GM19468 (cell line): ENCODE results near the gene TNRC6A.
"Not testable (repeated sequence)": the region's sequence is repeated elsewhere in the genome, so short reads cannot be mapped to it uniquely, and the experiment has no call there.

ENCODE experiments used
- ATAC-seq: cut with Tn5 transposase; IDR thresholded peaks from one replicate; pipeline ENCODE4 v1.9.1; 2021; ENCODE audit warnings: mild to moderate bottlenecking, moderate library complexity, moderate number of reproducible peaks; ENCODE audit not compliant: unreplicated experiment; ENCODE audit errors: extremely low read depth

TNRC6A gene

DNA sequence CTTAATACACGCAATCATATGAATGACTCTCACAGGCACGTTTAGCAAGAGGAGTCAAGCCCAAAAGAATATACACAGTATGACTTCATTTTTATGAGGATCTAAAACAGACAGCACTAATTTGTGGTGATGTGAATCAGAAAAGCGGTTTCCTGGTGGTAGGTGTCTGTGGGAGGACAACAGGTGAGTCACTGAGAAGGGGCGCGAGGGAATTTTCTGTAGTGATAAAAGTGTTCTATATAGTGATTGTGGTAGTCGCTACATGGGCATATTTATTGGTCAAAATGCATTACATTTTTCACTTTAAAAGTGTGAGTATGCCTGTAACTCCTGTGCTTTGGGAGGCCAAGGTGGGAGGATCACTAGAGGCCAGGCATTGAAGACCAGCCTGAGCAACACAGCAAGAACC, 7.6 kb upstream of the TNRC6A start:
- no peak for ATAC-seq

DNA sequence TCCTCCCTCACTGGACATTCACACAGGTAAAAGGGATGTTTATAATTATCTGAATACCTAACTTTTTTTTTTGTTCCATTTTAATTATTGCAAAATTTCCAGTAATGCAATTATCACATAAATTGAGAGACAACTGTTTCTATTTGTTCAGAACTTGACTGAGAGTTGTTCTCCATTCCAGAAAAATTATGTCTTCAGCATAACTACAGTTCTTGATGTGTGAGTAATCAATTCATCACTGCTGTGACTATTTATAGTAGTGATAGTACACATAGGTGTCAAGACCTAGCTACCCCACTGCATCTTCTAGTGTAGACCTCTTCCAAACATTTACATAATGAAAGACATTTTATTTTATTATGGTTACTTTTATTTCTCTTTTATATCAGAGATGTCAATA, 5.8 kb upstream of the TNRC6A start:
- no peak for ATAC-seq

DNA sequence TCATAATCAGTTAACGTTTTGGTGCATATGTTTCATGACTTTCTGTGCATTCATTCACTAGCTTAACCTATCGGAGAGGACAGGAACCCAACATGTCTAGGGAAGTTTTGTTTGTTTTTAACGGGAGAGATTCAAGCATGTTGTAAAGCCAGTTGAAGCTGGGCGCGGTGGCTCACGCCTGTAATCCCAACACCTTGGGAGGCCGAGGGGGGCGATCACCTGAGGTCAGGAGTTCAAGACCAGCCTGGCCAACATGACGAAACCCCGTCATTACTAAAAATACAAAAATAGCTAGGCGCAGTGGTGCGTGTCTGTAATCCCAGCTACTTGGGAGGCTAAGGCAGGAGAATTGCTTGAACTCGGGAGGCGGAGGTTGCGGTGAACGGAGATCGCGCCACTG, 1.4 kb upstream of the TNRC6A start:
- no peak for ATAC-seq

DNA sequence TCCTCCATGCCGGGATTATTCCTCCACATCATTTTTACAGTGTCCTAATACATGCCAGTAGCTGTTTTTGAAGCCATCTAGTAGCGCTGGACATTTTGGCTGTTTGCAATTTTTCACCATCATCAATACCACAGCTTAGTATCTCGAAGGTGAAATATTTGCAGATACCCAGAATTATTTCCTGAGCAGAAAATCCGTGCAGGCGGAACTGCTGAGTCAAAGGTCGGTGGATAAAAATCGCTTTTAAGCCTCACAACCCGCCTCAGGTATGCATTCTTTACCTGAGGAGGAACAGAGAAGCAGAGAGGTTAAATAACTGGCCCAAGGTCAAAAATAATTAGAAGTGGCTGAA, 584 bp upstream of the TNRC6A start:
- ATAC-seq, result no peak

DNA sequence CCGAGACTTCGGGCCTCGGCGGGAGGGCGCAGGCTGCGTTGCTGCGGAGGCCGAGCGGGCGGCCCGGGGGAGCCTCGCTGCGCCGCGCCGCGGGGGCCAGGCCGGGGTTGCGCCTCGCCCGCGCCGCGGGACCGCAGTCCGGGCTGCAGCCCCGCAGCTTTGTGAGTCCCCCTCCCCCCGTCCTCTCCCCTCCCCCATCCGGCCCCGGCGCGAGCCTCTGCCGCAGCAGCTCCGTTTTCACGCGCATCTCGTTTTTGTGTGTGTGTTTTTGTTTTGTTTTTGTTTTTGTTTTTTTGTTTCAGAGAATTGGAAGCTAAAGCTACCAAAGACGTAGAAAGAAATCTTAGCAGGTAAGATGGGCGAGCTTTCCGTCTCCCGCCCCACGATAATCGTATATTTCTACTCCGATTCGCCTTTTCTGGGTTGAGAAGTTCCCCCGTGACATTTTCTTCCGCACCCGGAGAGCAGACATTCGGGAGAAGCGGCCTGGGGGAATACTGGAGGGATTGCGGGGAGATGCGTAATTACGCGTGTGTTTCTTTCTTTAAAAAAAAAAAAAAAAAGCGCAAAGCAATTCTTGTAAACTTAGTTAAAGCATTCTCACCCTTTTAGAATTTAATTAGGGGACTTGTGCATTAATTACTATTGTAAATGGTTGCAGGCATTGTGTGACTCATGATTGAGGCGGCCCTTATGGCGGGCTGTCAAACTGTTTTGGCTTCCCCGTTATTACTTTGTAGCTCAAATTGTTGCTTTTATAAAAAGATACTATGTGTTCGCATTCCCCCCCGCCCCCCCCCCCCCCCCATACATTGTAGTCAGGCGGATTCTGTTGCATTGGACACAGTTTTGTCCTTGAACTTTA, 732 bp downstream of the TNRC6A start:
- ATAC-seq, result no peak

DNA sequence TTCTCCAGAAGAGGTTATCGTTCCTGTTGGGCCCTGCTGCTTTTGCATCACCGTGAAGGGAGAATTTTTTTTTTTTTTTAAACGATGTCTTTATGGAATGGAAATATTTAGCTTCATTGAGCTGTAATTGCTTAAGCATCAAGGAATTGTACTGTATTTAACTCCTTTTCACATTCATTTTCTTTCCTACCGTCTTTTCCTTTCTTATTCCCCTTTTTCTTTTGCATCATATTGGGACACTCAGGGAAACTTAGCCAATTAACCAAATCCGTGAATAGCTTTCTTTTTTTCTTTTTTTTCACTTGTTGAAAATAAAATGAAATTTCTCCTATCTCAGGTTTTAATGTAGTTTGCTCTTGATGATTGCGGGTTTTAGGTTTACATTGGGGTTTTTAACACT, 1.5 kb downstream of the TNRC6A start:
- ATAC-seq, result no peak

DNA sequence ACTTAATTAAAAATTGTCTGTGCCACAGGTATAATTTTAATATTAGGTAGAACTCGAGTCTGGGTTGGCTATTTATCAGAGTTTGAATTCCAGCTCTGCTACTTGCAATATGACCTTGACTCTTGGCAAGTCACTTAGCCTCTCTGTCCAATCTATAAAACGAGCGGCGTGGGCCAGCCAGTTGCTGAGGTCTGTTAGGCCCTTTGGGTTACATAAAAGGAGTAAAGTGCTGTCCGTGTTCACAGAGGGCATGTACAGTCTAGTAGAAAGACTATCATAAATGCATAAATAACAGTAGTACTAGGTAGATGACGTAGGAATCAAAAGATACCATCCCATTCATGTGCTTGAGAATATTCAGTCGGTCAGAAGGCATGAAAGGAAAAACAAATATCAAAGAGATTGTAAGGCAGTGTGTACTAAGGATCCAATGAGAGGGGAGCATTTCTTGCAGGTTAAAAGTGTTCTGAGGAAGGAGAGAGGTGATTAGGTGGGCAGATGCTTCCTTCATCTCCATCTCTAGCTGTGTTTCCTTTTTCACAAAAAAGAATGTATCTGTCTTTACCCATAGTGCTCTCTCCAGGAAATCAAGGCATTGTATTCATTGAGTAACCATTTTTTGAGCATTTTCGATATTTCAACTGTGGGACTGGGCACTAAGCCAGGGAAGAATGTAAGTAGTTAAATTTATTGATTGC, 2.4 kb downstream of the TNRC6A start:
- no peak for ATAC-seq

DNA sequence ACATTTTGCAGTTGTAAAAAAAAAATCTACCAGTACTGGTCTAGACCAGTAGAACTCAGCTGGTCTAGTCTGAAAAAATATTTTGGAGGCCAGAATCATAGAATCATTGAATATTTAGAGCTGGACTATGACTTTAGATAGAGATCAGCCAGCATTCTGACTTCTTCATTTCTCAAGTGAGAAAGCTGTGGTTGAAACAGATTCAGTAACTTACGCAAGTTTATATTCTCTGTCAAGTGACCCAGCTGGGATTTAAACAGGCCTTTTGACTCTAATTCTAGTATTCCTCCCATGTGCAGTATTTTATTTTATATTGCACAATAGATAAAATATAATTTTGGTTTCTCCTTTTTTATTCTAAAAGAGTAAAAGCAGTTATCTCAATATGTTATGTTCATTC, 4.9 kb downstream of the TNRC6A start:
- ATAC-seq, result no peak

DNA sequence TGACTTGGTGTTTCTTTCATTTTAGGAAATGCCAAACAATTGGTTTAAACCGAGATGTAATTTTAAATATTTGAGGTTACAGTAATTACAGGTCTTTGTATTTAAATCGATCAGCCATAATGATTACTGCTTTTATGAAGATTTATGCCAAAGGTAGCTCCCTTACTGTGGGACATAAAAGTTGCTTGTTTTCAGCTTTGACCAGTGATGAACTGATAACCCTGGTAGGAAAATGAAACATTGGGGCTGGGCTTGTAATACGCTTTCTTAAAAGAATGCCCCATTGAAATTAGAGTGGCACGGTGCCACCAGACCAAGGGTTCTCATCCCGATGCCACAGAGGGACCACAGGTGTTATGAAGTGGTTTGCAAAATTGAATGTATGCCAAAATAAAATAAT, 7.3 kb downstream of the TNRC6A start:
- ATAC-seq, result no peak

DNA sequence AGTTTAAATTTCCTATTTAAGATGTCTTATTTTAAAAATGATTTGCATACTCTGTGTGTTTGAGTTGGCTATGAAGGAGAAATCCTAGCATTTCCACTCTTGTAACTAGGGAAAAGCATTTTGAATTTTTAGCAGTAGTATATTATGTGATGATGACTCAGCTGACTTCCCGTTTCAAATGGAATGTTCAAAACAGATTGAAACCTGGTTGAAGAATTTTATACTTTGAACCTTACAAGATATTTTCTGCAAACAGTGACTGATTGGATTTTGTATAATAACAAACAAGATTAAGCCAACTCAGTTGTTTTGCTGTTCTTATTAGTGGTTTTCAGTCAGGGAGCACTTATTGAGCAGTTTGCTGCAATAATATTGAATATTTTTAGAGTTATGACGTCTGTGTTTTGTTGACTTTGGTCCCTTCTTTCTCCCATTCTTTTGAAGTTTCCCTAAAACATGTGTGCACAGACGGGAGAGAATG, 8.0 kb downstream of the TNRC6A start:
- no peak for ATAC-seq

DNA sequence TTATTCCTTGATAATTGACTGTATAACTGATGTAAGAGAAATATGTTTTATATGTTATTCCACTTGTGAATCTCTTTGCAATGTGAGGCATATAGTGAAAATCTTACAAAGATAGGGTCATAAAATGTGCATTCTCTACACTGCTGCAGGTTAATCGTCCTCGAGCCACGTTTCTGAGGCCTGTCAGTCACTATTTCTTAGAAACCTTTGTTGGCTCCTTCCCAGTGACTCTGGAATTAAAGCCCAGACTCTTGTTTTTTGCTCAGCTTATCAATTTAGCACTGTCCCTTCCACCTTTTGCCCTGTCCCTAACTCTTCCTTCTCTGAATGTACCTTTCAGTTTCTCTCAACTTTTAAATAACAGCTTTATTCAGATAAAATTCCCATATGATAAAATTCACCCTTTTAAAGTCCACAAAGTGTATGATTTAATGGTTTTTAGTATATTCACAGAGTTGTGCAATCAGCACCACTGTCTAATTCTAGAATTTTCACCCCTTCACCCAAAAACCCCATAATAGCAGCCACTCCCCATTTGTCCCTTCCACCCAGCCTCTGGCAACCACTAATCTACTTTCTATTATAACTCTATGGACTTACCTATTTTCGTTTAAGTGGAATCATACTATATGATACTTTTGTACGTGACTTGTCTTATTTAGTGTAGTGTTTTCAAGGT, 8.6 kb downstream of the TNRC6A start:
- no peak for ATAC-seq

DNA sequence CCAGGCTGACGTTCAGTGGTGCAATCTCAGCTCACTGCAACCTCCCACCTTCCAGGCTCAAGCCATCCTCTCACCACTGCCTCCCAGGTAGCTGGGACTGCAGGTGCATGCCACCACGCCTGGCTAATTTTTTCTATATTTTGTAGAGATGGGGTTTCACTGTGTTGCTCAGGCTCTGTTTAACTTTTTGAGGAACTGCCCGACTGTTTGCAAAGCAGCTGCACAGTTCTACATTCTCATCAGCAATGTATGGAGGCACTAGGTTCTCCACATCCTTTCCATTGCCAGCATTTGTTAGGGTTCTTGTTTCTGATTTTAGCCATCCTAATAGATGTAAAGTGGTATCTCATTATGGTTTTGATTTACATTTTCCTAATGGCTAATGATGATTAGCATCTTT, 9.4 kb downstream of the TNRC6A start:
- ATAC-seq, result no peak

DNA sequence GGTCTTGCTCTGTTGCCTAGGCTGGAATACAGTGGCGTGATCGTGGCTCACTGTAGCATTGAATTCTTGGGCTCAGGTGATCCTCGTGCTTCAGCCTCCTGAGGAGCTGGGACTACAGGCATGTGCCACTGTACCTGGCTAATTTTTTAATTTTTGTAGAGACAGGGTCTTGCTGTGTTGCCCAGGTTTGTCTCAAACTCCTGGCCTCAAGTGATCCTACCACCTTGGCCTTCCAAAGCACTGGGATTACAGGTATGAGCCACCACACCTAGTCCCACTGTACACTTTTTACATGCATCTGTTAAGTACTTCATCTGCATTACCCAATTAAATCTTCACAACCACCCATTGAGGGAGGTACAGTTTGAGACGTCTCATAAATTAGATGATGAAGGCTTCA, 12.4 kb downstream of the TNRC6A start:
- ATAC-seq, result no peak

DNA sequence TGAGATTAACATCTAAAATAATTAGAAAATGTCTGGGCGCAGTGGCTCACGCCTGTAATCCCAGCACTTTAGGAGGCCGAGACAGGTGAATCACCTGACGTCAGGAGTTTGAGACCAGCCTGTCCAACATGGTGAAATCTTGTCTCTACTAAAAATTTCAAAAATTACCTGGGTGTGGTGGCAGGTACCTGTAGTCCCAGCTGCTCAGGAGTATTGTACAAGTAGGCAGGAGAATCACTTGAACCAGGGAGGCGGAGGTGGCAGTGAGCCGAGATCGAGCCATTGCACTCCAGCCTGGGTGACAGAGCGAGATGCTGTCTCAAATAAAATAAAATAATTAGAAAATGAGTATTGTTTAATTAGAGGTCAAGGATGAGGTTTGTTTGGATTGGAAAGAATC, 13.2 kb downstream of the TNRC6A start:
- not testable (repeated sequence) for ATAC-seq

DNA sequence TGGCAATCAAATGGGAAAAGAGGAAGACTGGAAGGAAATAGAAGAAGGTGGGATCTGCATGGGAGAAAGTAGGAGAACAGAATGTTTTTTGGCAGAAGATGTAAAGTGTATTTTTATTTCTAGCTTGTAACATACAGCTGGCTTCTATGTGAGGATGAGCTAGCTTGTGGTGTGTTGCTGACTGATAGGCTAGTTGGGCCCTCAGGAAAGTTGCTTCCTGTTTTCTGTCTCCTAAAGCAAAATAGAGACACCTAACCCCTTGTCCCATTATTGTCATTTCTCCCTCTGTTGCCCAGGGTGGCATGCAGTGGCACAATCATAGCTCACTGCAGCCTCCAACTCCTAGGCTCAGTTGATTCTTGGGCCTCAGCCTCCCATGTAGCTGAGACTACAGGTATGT, 15.9 kb downstream of the TNRC6A start:
- ATAC-seq, result no peak

DNA sequence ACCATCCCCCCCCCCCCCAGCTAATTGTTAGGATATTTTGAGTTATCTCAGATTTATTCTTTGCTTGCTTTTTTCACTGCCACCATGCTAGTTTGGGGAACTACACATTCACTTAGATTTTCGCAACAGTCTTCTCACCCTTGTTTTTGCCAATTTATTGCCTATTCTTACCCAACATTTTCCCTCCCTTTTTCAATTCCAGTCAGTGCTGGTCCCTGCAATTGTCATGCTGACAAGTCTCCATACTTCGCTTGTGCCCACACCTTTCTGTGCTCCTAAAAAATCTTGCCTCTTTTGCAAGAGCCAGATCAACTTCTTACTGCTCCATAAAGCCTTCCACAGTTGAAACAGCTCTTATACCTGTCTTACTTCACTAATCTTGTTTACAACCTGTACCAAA, 16.3 kb downstream of the TNRC6A start:
- ATAC-seq, result no peak

DNA sequence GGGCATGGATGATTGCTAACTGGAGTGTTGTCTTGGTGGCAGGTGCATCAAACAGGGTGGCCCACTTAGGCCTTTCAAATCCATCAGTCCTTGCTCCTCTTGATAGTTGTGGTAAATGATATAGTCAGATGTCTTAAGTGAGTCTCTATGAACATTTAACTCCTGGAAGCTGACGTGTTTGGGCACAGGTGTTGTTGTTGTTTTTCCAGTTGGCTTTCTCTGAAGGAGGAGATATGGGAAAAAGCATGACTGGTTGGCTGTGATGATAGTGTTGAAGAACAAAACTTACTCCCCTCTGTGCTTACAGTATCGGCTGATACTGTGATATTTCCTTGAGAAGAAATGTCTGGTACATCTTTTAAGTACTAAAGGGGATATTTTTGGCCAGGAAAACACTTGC, 18.0 kb downstream of the TNRC6A start:
- no peak for ATAC-seq

DNA sequence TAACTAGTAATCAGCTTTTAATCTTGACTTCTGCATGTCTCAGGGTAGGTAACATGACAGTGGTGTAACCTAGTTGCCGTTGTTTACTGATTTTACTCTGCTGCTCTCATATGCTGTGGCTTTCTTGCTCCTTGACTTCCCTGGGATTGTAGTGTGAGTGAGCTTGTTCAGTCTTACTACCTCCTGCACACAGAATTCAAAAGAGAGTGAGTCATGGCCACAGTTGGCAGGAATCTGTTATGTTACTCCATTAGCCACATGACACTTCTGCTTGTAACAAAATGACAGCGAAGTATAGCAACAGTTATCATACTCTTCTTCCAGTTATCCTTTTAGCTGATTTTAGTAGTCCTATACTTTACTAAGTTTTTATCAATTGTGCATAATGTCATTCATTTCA, 18.8 kb downstream of the TNRC6A start:
- ATAC-seq, result no peak

DNA sequence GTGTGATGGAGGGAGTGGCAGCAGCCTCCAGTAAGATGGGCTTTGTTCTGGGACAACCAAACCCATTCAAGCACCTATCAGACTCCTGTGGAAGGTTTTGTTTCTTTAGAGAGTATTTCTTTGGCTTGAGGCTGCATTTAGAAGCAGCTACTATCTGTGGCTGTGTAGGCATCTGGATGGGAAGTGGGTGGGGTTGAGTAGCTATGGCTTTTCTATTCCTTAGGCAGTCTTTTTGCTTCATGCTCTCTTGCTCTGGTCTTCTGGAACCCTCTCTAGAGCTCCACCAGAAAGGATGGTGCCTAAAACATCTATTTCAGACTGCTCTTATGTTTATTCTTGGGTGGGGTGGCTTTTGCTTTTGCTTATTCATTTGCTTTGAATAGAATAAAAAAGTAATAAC, 19.9 kb downstream of the TNRC6A start:
- no peak for ATAC-seq

DNA sequence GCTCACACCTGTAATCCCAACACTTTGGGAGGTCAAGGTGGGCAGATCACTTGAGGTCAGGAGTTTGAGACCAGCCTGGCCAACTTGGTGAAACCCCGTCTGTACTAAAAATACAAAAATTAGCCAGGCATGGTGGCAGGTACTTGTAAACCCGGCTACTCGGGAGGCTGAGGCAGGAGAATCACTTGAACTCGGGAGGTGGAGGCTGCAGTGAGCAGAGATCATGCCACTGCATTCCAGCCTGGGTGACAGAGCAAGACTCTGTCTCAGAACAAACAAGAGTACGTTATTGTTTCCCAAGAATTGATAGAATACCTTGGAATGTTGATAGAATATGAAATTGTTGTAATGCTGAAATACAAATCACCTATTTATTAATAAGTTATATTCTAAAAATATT, 20.4 kb downstream of the TNRC6A start:
- ATAC-seq, result not testable (repeated sequence)

DNA sequence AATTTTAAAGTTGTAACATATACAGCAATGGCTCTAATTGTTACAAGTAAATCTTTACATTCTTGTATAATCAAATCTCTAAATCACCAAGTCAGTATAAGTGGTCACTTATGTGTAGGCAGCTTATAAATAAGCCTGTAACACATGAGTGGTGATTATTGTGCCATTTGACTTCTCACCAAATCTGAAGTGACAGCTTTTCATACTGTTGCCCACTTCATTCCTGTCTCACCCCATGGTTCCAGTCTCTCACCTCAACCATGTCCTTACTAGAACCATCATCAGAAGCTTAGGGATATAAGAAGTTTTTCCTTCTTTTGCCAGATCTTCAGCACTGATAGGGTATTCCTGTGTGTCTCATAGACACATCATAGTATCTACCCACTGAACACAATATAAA, 23.5 kb downstream of the TNRC6A start:
- no peak for ATAC-seq
